ENCODE measurements around the gene NANOS2. TPM values are rescaled to one million over a fixed set of nuclear protein-coding genes. Genes with fewer than 3 reads are reported as not detected.
A peak's percentile ranks its signal among the peaks of the same experiment; 100 is the strongest.

The NANOS2 gene
- total and polyA plus RNA-seq, 2 of the 13 experiments (the other 11 are each of a cell fraction or from before 2014, with no cell fraction given): not detected

DNA sequence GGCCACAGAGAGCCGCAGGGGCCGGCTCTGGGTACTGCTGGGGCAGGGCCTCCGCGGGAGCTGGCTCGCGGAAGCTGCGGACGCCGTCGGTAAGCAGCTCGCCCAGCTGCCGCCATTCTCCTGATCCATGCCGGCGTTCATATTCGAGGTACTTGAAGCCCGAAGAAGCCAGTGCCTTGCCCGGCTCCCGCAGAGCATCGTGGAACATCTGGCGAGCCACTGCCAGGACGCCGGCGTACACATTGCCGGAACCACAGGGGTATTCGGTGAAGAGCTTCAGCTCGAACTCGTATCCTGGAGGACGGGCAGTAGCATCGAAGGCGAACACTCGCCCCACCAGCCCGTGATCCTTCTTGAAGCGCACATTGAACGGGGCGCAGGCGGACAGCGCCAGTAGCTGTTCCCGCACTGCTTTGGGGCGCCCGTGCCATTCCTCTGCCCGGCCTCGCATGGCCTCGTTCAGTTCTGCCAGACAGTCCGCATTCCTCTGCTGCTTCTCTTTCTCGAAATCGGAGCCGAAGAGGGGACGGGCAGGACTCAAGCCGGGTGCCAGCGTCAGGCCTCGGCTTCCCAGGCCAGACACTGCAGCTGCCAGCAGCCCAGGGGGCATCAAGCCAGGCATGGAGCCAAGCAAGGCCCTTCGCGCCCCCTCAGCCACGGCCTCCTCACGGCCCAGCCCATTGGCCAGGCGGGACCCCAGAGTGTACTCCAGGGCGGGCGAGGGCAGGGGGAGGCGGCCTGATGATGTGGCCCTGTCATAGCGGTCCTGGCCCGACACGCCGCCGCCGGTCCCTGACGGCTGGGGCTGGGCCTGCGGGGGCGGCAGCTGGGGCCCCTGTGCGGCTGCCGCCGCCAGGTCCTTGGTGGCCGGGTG is 29.7 kb downstream of the NANOS2 start (continued):
- TF ChIP-seq, protein P1, sequence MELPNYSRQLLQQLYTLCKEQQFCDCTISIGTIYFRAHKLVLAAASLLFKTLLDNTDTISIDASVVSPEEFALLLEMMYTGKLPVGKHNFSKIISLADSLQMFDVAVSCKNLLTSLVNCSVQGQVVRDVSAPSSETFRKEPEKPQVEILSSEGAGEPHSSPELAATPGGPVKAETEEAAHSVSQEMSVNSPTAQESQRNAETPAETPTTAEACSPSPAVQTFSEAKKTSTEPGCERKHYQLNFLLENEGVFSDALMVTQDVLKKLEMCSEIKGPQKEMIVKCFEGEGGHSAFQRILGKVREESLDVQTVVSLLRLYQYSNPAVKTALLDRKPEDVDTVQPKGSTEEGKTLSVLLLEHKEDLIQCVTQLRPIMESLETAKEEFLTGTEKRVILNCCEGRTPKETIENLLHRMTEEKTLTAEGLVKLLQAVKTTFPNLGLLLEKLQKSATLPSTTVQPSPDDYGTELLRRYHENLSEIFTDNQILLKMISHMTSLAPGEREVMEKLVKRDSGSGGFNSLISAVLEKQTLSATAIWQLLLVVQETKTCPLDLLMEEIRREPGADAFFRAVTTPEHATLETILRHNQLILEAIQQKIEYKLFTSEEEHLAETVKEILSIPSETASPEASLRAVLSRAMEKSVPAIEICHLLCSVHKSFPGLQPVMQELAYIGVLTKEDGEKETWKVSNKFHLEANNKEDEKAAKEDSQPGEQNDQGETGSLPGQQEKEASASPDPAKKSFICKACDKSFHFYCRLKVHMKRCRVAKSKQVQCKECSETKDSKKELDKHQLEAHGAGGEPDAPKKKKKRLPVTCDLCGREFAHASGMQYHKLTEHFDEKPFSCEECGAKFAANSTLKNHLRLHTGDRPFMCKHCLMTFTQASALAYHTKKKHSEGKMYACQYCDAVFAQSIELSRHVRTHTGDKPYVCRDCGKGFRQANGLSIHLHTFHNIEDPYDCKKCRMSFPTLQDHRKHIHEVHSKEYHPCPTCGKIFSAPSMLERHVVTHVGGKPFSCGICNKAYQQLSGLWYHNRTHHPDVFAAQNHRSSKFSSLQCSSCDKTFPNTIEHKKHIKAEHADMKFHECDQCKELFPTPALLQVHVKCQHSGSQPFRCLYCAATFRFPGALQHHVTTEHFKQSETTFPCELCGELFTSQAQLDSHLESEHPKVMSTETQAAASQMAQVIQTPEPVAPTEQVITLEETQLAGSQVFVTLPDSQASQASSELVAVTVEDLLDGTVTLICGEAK (IDR thresholded peaks at IDR 0.05): no peak
- TF ChIP-seq, protein P1 (CRISPR knock-in tag; IDR thresholded peaks at IDR 0.05): 0 out of 2 replicates have a peak, but pooled peaks have one; percentile 5
- TF ChIP-seq MBD4 (IDR thresholded peaks at IDR 0.05; ENCODE audit: borderline replicate concordance, low read length) (no peak), ZBTB7B (CRISPR knock-in tag; IDR thresholded peaks at IDR 0.05) (0 out of 2 replicates have a peak, but pooled peaks have one; percentile 12), ZNF577 (CRISPR knock-in tag; IDR thresholded peaks at IDR 0.05; ENCODE audit: borderline replicate concordance, low read depth) (no peak), SIX1 (CRISPR knock-in tag; IDR thresholded peaks at IDR 0.05; ENCODE audit: borderline replicate concordance) (no peak), ISL2 (CRISPR knock-in tag; IDR thresholded peaks at IDR 0.05) (no peak), ZKSCAN5 (CRISPR knock-in tag; IDR thresholded peaks at IDR 0.05) (no peak), ZNF260 (CRISPR knock-in tag; IDR thresholded peaks at IDR 0.05; ENCODE audit: borderline replicate concordance, low read depth) (no peak), ZNF878 (CRISPR knock-in tag; IDR thresholded peaks at IDR 0.05) (no peak), NR2F2 (IDR thresholded peaks at IDR 0.05; ENCODE audit: borderline replicate concordance, low read depth) (no peak)
- TF ChIP-seq, protein P2, sequence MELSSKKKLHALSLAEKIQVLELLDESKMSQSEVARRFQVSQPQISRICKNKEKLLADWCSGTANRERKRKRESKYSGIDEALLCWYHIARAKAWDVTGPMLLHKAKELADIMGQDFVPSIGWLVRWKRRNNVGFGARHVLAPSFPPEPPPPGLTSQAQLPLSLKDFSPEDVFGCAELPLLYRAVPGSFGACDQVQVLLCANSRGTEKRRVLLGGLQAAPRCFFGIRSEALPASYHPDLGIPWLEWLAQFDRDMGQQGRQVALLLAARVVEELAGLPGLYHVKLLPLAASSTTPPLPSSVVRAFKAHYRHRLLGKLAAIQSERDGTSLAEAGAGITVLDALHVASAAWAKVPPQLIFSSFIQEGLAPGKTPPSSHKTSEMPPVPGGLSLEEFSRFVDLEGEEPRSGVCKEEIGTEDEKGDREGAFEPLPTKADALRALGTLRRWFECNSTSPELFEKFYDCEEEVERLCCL (CRISPR knock-in tag; IDR thresholded peaks at IDR 0.05; ENCODE audit: borderline replicate concordance): no peak
- TF ChIP-seq, protein P3, sequence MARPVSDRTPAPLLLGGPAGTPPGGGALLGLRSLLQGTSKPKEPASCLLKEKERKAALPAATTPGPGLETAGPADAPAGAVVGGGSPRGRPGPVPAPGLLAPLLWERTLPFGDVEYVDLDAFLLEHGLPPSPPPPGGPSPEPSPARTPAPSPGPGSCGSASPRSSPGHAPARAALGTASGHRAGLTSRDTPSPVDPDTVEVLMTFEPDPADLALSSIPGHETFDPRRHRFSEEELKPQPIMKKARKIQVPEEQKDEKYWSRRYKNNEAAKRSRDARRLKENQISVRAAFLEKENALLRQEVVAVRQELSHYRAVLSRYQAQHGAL (CRISPR knock-in tag; IDR thresholded peaks at IDR 0.05; ENCODE audit: not compliant biosample characterization): no peak
- TF ChIP-seq, protein P4, sequence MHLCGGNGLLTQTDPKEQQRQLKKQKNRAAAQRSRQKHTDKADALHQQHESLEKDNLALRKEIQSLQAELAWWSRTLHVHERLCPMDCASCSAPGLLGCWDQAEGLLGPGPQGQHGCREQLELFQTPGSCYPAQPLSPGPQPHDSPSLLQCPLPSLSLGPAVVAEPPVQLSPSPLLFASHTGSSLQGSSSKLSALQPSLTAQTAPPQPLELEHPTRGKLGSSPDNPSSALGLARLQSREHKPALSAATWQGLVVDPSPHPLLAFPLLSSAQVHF (CRISPR knock-in tag; IDR thresholded peaks at IDR 0.05): no peak
- TF ChIP-seq, protein P5, sequence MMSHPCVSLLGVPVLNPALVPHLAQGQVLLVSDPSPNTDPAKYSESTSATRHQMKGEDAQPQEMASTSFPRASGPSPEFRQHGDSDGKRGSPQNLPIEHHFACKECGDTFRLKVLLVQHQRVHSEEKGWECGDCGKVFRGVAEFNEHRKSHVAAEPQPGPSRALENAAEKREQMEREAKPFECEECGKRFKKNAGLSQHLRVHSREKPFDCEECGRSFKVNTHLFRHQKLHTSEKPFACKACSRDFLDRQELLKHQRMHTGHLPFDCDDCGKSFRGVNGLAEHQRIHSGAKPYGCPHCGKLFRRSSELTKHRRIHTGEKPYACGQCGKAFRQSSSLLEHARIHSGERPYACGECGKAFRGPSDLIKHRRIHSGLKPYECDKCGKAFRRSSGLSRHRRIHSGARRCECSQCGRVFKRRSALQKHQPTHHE (CRISPR knock-in tag; IDR thresholded peaks at IDR 0.05; ENCODE audit: borderline replicate concordance): no peak

Measured in HepG2 (cell line).